HG03135 (cell line): ENCODE data around the gene AKAP12.
"Not testable (repeated sequence)": the region's sequence is repeated elsewhere in the genome, so short reads cannot be mapped to it uniquely, and the experiment has no call there.

Experiments used
- ATAC-seq: cut with Tn5 transposase; IDR thresholded peaks from one replicate; pipeline ENCODE4 v1.9.1; 2021; ENCODE audit warnings: mild to moderate bottlenecking, moderate library complexity; ENCODE audit not compliant: unreplicated experiment

AKAP12 gene

GRCh38 chr6:151376440-151376839 is 136.7 kb downstream of the AKAP12 start:
- peak; percentile 37 for ATAC-seq

DNA sequence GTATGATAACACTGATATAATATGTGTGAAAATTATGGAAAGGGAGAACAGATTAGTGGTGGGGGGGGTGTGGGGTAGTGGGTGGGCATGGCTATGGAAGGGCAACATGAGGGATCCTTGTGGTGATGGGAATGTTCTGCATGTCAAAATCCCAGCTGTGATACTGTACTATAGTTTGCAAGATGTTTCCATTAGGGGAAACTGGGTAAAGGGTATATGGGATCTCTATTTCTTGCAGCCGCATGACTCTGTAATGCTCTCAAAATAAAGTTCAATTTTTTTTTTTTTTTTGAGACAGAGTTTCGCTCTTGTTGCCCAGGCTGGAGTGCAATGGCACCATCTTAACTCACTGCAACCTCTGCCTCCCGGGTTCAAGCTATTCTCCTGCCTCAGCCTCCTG is 137.3 kb downstream of the AKAP12 start:
- no peak for ATAC-seq

- peak; percentile 59 for ATAC-seq
Measured at GRCh38 chr6:151379933-151380847, 140.4 kb downstream of the AKAP12 start.

DNA sequence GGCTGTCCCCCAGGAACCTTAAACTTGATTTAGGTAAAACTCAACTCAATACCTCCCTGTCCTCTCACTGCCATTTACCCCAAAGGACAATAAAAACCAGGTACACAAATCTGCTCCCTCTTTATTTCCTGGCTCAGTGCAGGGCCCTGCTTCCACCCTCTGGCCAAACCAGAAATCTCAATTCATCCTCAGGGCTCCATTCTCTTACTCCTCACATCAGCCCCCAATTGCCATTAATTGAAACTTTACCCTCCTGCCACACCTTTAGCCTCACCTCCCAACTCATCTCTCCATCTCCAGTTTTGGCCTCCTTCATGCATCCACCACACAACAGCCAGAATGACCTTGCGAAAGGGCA is 141.1 kb downstream of the AKAP12 start:
- ATAC-seq = no peak

GRCh38 chr6:151381722-151382121 is 142.0 kb downstream of the AKAP12 start:
- ATAC-seq = no peak

GRCh38 chr6:151382631-151383030 is 142.9 kb downstream of the AKAP12 start:
- not testable (repeated sequence) for ATAC-seq

- no peak for ATAC-seq
Measured at GRCh38 chr6:151384151-151384550, 144.4 kb downstream of the AKAP12 start.

DNA sequence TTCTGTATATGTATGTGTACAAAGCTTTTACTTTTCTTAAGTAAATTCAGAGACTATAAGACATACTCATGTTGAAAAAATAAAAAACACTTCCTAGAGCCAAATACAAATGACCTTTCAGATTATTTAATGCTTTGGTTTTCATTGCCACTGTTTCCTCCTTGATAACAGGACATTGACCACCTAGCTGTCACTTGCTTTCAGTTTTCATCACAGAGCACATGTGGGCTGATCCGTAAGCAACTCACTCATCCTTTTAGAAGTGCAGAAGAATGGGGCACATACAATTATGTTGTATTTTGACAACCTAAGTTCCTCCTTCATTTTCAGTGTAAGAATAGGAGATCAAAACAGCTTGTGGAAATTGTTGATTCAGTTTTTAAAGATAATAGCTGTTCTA is 145.4 kb downstream of the AKAP12 start:
- ATAC-seq = no peak

DNA sequence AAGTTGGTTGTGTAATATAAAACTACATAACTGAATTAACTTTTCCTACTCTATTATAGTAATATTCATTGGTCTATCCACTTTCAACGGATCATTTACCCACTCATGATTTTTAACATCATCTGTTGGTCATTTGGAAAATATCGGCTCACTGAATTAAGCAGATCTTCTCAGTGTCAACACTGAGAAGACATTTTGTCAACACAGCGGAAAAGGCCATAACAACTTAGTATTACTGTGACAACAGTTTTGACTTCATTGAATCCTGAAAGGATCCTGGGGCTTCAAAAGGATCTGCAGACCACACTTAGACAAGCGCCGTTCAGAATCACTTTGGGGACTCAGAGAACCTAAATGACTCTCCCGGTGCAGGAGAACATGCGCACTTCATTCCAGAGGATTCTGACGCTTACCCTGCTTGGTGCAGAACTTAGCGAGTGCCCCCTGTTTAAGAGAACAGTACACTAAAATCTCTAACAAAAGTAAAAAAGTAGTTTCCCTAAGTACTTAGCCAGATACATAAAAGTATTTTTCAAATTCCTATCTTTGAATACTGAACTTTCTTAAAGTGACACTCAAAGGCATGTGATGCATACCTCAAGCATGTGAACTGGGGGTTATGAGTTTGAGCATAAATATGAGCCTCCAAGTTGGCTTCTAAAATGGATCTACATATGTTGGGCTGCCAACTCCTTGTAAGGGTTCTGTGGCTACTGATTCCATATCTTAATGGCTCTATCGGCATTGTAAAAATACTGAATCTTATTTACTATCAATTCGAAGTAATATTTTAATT is 147.6 kb downstream of the AKAP12 start:
- ATAC-seq = no peak

- ATAC-seq = no peak
Measured at GRCh38 chr6:151388236-151388635, 148.5 kb downstream of the AKAP12 start.

DNA sequence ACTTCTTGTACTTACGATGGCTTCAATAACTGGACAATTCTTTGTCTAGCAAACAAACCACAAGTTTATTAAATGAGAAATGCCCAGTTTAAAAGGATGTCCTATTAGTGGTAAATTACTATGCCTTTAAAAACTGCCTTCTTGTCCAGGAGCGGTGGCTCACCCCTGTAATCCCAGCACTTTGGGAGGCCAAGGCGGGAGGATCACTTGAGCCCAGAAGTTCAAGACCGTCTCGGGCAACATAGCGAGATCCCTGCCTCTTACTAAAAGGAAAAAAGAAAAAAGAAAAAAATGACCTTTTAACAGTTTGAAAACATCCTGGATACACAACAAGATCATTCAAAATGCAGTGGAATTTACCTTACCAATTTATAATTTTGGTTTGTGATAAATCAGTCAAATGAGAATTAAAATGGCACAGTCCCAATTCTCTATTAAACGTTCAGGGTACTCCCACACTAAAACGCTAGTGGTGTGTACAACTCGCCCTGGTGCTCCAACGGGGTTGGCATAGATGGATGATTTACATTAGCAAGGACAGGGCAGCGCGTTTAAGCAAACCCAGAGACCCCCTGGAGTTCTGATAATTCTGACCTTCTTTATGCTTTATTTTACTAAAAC is 149.3 kb downstream of the AKAP12 start:
- no peak for ATAC-seq

DNA sequence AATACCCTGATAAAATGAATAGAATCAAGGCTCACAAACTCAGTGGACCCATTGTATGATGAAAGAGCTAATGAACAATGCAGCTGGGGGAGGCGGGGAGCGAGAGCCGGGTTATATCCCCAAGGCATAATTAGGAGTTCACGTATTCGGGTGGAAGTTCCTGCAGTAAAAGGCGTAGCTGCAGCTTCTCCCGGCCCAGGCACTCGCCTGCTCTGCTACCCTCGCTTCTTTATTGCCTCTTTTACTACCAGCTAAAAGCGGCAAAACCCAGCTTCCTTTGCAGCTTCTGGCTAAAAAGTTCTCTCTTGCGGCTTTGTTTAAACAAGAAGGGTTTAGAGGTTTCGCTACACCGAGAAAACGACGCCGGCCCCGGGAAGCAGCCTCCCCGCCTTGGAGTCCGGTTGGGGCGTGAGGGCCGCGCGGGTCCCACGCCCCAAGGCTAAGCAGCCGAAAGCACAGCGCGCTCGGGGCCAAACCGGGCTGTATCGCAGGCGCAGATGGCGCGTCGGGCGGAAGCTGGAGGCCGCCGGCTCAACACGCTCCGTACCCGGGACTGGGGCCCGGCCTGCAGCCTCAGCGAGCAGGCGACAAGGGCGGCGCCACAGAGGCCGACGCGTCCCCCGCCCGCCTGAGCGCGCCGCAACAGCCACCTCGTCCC is 150.0 kb downstream of the AKAP12 start:
- ATAC-seq = peak; percentile 59

DNA sequence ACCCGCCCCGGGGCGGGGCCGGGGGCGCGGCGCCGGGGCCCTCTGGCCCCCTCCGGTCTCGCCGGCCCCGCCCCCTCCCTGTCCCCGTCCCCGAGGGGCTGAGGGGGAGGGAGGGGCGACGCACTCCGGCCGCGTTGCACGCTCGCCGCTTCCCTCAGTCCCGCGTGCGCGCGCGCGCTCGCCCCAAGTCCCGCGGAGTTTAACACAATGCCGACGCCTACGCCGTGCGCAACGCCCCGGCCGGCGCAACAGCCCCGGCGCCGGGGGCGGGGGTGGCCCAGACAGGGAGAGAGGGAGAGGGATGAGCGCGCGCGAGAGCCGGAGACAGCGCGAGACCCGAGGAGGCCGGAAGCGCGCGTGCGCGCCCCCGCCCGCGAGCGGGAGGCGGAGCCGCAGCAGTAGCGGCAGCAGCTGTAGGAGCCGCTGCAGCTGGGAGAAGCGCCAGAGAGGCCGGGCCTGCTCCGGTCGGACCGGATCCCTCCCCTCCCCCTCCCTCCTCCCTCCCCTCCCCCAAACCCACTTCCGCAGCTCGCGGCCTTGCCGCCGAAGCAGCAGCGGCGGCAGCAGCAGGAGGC is 150.6 kb downstream of the AKAP12 start:
- ATAC-seq = peak; percentile 84

- peak; percentile 14 for ATAC-seq
Measured at GRCh38 chr6:151390851-151391470, 151.2 kb downstream of the AKAP12 start.

DNA sequence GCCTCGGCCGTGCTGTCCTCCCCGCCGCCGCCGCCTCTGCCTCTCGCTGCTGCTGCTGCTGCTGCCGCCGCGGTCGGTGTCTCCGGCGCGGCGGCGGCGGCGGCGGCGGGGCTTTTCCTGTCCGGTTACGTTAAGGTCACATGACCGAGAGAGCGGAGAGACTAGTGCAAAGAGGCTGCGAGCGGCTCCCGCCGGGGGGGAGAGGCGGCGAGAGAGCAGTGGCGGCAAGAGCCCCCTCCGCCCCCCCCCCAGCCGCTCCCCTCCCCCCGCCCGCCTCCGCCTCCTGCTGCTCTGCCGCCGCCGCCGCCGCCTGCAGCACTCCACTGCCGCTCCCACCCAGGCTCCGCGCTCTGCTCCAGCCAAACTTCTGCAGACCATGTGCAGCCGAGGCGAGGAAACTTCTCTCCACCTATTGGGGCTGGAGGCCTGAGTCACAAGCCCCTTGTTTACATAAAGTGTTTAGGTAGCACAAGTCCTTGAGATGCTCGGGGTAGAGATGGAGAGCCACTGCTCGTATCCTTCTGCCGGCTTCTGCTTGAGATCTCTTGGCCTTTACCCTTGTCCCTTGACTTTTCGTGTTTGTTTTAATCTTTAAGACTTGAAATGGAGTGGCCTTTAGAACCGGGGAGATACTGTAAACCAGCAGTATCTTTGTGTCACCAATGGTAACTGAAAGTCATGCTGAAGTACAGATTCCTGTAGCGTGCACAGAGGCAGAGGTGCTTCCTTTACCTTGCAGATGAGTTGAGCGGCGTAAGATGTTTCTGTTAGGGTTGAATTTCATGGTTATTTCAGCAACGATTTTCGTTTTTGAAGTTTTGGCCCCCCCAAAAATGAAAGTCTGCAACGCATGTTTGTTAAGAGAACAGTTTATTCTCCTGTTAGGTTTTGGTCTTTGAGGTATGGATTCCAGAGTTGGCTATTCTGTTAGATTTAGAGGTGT is 152.0 kb downstream of the AKAP12 start, which contains the start of gene ZBTB2:
TSS of gene ZBTB2 (minus strand) at position 89 of the 943 bp plus-strand sequence. CDS start 17,922 bp downstream, outside the sequence.
- ATAC-seq = peak; percentile 15

- no peak for ATAC-seq
Measured at GRCh38 chr6:151392427-151392826, 152.7 kb downstream of the AKAP12 start.

DNA sequence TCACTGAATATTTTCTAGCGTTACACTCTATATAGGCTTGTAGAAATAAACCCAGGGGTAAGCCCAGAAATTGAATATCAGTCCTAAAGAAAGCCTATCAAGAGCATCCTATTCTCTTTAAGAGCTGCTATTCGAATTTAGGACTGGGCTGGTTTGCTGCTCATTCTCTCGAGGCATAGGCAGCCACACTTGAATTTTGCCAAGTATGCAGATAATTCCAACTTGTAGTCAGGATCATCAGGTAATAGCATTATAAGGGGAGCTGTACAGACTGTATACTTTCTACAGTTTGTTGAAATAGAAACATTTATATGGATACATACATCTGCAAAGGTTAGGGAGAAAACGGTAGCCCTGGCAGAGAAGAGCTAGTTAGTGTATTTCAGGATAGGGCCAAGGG is 153.6 kb downstream of the AKAP12 start:
- no peak for ATAC-seq

- no peak for ATAC-seq
Measured at GRCh38 chr6:151399679-151400078, 159.9 kb downstream of the AKAP12 start.

DNA sequence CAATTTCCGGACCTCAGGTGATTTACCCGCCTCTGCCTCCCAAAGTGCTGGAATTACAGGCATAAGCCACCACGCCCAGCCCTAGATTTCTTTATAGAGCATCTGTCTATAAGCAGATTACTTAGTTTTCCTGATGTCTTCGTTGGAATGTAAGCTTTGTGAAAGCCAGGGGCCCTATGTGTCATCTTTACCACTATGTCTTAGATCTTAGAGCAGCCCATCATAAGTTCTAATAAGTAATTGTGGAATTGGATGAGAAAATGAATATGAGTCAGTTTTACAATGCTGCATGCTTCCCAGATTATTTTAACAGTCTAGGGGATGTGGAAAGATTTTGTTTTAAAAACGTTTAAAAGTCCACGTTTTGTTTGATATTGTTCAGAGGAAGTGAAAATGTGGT is 160.7 kb downstream of the AKAP12 start:
- no peak for ATAC-seq
